ENCODE measurements around the gene HOXB7.

Gene HOXB7

DNA sequence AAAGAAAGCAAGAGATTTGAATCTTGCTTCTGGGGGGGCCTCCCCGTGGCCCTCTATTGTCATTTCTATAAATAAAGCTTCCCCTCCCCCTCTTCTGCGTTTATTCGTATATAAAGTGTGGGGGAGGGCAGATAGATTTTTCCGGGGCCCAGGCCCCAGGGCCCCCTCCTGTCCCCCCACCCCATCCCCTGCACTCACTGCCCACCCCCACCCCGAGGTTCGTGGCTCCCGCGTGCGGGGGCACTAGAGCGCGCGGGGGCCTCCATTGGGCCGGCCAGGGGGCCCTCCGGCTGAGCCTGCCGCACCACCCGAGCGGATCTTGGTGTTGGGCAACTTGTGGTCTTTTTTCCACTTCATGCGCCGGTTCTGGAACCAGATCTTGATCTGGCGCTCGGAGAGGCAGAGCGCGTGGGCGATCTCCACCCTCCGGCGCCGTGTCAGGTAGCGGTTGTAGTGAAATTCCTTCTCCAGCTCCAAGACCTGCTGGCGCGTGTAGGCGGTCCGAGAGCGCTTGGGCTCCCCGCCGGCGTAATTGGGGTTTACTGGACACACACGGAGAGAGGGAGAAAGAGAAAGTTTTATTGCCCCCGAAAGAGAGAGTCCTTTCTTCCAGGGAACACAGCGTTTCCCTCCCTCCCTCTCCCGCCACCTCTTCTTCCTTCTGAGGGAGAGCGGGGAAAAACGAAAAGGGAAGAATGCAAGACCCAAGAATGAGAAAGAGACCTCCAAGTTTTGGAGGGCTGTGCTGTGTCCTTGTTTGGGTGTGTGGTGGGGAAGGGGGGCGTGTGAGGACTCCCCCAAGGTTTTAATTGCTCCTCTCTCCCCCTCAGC, 34.1 kb downstream of the HOXB7 start:
- WGBS, 2 experiments, result 2 to 3% methylated on average over 34 to 38 of the region's 43 CpGs
- Histone ChIP-seq H3K4me1 (ENCODE audit: control insufficient read depth, insufficient read depth, low read length) (no peaks in the 10 kb centered on the region), H3K9me3 (ENCODE audit: control insufficient read depth, low read length) (no peaks in the 10 kb centered on the region), H3K4me3 (ENCODE audit: insufficient read depth, low read depth, low read length) (no peak overlapping the region), H3K36me3 (ENCODE audit: control insufficient read depth, insufficient read depth, low read length) (no peaks in the 10 kb centered on the region), H3K27me3 (ENCODE audit: control insufficient read depth, insufficient read depth, low read length, poor library complexity, severe bottlenecking) (peaks cover 100% of the 10 kb centered on the region), H3K27ac (ENCODE audit: insufficient read depth, low read depth, low read length, poor library complexity, severe bottlenecking) (no peak overlapping the region)

- Histone ChIP-seq H3K27ac (ENCODE audit: insufficient read depth, low read depth, low read length, poor library complexity, severe bottlenecking) (no peak overlapping the region), H3K4me3 (ENCODE audit: insufficient read depth, low read depth, low read length) (no peak overlapping the region), H3K9me3 (ENCODE audit: control insufficient read depth, low read length) (no peaks in the 10 kb centered on the region), H3K4me1 (ENCODE audit: control insufficient read depth, insufficient read depth, low read length) (no peaks in the 10 kb centered on the region), H3K27me3 (ENCODE audit: control insufficient read depth, insufficient read depth, low read length, poor library complexity, severe bottlenecking) (peaks cover 100% of the 10 kb centered on the region), H3K36me3 (ENCODE audit: control insufficient read depth, insufficient read depth, low read length) (no peaks in the 10 kb centered on the region)
- WGBS, 2 experiments, result 4% methylated on average over 20 to 22 of the region's 22 CpGs
Observed at GRCh38 chr17:48575673-48576478, 34.9 kb downstream of the HOXB7 start.

GRCh38 chr17:48575066-48575582, 35.7 kb downstream of the HOXB7 start:
- Histone ChIP-seq H3K9me3 (ENCODE audit: control insufficient read depth, low read length) (no peaks in the 10 kb centered on the region), H3K36me3 (ENCODE audit: control insufficient read depth, insufficient read depth, low read length) (no peaks in the 10 kb centered on the region), H3K4me3 (ENCODE audit: insufficient read depth, low read depth, low read length) (no peak overlapping the region), H3K27ac (ENCODE audit: insufficient read depth, low read depth, low read length, poor library complexity, severe bottlenecking) (no peak overlapping the region), H3K4me1 (ENCODE audit: control insufficient read depth, insufficient read depth, low read length) (peaks cover 5% of the 10 kb centered on the region), H3K27me3 (ENCODE audit: control insufficient read depth, insufficient read depth, low read length, poor library complexity, severe bottlenecking) (peaks cover 100% of the 10 kb centered on the region)
- WGBS, 2 experiments, result 24 to 30% methylated on average over 6 of the region's 7 CpGs

- Histone ChIP-seq H3K27me3 (ENCODE audit: control insufficient read depth, insufficient read depth, low read length, poor library complexity, severe bottlenecking) (peaks cover 100% of the 10 kb centered on the region), H3K27ac (ENCODE audit: insufficient read depth, low read depth, low read length, poor library complexity, severe bottlenecking) (no peak overlapping the region), H3K36me3 (ENCODE audit: control insufficient read depth, insufficient read depth, low read length) (no peaks in the 10 kb centered on the region), H3K4me1 (ENCODE audit: control insufficient read depth, insufficient read depth, low read length) (peaks cover 5% of the 10 kb centered on the region), H3K4me3 (ENCODE audit: insufficient read depth, low read depth, low read length) (no peak overlapping the region), H3K9me3 (ENCODE audit: control insufficient read depth, low read length) (no peaks in the 10 kb centered on the region)
- 17 to 19% methylated on average over 8 of the region's 8 CpGs for WGBS, 2 experiments
Observed at GRCh38 chr17:48574505-48575065, 36.2 kb downstream of the HOXB7 start.

DNA sequence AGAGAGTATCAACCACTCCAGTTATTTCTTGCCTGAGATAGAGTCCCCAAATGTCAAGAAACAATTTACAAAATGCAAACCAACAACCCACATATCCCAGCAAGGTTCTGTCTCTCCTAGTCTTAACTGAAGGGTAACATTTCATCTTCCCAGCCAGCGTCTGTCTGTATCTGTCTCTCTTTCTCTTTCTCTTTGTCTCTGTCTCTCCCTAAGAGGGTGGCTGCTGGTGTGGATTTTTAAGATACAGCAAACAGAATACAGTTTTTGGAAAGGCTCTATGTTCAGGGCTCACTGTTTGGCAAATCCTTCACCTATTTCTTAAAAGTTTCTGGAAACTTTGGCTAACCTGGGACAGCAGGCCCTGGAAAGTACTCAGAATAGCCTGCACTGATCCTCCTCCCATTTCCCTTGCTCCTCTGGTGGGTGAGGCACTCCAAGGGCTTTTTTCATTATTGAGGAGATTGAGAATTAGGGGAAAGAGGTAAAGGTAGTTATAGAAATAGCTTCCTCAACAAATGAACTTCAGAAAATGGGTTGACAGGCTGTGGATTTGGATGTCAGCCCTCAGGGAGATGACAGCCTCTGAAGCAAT, 38.9 kb downstream of the HOXB7 start:
- no peak overlapping the region for H3K4me3 ChIP-seq (ENCODE audit: insufficient read depth, low read depth, low read length)
- 0 to 6% methylated on average over 1 of the region's 1 CpG for WGBS, 2 experiments
- H3K27ac ChIP-seq (ENCODE audit: insufficient read depth, low read depth, low read length, poor library complexity, severe bottlenecking), result no peak overlapping the region

DNA sequence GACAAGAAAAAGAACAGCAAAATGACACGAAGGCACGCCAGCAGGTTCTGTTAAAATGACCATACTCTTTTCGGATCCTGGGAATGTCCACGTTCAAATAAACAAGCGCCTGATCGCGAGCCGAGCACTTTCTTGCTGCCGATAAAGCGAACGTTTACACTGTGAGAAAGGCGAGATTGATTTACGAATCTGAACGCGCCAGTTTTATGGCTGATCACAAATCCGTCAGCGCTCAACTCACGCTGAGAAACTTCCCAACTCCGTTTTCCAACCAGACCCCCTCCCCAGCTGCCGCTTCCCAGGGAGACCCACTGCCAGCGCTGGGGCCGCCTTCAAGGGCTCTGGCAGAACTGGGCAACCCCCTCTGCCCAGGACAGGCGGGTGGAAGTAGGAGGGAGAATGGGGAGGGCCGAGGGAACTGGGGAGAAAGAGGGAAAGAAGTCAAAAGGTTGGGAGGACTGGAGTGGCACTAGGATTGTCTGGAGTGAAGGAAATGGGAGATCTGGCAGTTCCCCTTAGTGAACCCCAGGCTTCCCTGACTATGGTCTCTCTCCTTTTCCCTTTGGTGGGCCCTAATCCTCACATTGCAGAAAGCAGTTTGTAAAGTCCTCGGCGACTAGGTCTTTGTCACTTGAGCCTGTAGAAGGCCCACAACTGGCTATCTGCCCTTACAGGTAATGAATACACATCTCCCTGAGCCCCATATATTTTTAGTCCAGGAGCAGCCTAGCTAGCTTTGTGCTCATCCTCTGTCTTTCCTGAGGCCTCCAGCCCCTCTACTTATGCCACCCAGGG, 39.6 kb downstream of the HOXB7 start:
- Histone ChIP-seq H3K4me3 (ENCODE audit: insufficient read depth, low read depth, low read length) (no peak overlapping the region), H3K4me1 (ENCODE audit: control insufficient read depth, insufficient read depth, low read length) (peaks cover 5% of the 10 kb centered on the region), H3K36me3 (ENCODE audit: control insufficient read depth, insufficient read depth, low read length) (no peaks in the 10 kb centered on the region), H3K27me3 (ENCODE audit: control insufficient read depth, insufficient read depth, low read length, poor library complexity, severe bottlenecking) (peaks cover 100% of the 10 kb centered on the region), H3K27ac (ENCODE audit: insufficient read depth, low read depth, low read length, poor library complexity, severe bottlenecking) (no peak overlapping the region), H3K9me3 (ENCODE audit: control insufficient read depth, low read length) (no peaks in the 10 kb centered on the region)
- 2% methylated on average over 26 of the region's 26 CpGs for WGBS, 2 experiments

More for the DNA sequence above, 38.9 kb downstream of the HOXB7 start:
- Histone ChIP-seq H3K27me3 (ENCODE audit: control insufficient read depth, insufficient read depth, low read length, poor library complexity, severe bottlenecking) (peaks cover 100% of the 10 kb centered on the region), H3K36me3 (ENCODE audit: control insufficient read depth, insufficient read depth, low read length) (no peaks in the 10 kb centered on the region), H3K4me1 (ENCODE audit: control insufficient read depth, insufficient read depth, low read length) (peaks cover 5% of the 10 kb centered on the region), H3K9me3 (ENCODE audit: control insufficient read depth, low read length) (no peaks in the 10 kb centered on the region)

DNA sequence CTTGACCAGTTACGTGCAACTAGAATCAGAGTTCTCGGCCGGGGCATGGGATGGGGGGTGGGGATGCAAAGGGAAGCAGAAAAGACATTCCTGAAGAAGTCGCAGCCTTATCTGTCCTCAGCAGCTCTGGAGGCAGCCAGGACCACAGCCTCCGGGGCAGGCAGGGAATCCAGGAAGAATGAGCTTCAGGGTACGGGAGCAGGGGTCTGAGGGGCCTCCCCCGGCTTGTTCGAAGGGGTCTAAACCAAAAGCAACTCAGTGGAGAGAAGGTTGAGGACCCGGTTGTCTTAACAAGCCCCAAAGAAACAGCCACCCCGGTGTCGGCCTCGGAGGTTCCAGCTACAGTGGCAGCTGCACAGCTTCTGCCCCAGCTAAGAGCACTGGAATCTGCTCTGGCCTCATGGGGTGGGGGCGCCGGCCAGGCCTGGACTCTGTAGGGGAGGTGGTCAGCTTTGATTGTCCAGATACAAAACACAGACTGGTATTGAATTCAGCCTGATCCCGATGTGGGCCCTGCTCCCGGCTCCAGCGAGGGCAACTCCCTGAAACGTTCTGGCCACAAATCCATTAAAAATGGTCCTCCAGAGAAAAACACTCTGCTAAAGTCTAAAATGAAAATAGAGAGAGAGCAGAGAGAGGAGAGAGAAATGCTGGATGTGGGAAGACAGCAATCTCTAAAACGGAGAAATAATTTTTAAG, 40.3 kb downstream of the HOXB7 start:
- H3K27me3 ChIP-seq (ENCODE audit: control insufficient read depth, insufficient read depth, low read length, poor library complexity, severe bottlenecking), result peaks cover 100% of the 10 kb centered on the region
- H3K36me3 ChIP-seq (ENCODE audit: control insufficient read depth, insufficient read depth, low read length), result no peaks in the 10 kb centered on the region
- H3K27ac ChIP-seq (ENCODE audit: insufficient read depth, low read depth, low read length, poor library complexity, severe bottlenecking), result no peak overlapping the region
- no peak overlapping the region for H3K4me3 ChIP-seq (ENCODE audit: insufficient read depth, low read depth, low read length)
- 2 to 3% methylated on average over 19 of the region's 19 CpGs for WGBS, 2 experiments
- peaks cover 5% of the 10 kb centered on the region for H3K4me1 ChIP-seq (ENCODE audit: control insufficient read depth, insufficient read depth, low read length)
- no peaks in the 10 kb centered on the region for H3K9me3 ChIP-seq (ENCODE audit: control insufficient read depth, low read length)

DNA sequence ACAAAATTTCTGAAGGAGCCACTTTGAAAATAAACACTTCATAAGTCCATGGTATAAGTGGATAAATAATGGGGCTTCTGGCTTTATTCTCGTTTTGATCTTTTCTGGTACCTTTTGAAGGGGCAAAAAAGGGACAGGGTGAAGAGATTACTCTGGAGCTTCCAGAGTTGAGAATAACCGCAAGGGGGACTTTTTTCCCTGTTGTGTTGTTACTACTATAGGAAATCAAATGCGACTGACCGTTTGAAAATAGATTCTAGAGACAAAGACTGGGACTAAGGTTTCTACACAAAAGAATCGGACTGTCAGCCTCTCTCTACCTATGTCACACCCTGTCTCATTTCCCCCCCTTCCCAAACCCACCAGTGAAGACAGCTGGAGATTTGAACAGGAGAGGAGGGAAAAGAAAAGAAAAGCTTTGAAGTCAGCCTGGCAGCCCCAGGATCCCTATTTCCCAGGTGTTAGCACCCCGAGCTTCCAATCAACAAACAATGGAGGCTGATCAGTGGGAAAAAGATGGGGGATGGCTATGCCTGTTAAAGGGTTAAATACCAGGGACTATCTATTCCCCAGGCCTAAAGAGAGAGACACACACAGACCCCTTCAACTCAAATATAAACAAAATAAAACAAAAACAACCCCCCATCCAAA, 41.0 kb downstream of the HOXB7 start:
- Histone ChIP-seq H3K27me3 (ENCODE audit: control insufficient read depth, insufficient read depth, low read length, poor library complexity, severe bottlenecking) (peaks cover 100% of the 10 kb centered on the region), H3K4me3 (ENCODE audit: insufficient read depth, low read depth, low read length) (no peak overlapping the region), H3K9me3 (ENCODE audit: control insufficient read depth, low read length) (no peaks in the 10 kb centered on the region), H3K4me1 (ENCODE audit: control insufficient read depth, insufficient read depth, low read length) (peaks cover 5% of the 10 kb centered on the region), H3K36me3 (ENCODE audit: control insufficient read depth, insufficient read depth, low read length) (no peaks in the 10 kb centered on the region), H3K27ac (ENCODE audit: insufficient read depth, low read depth, low read length, poor library complexity, severe bottlenecking) (no peak overlapping the region)
- WGBS, 2 experiments, result 4 to 6% methylated on average over 6 of the region's 6 CpGs

GRCh38 chr17:48569240-48569582, 41.6 kb downstream of the HOXB7 start:
- peaks cover 9% of the 10 kb centered on the region for H3K4me1 ChIP-seq (ENCODE audit: control insufficient read depth, insufficient read depth, low read length)
- H3K27ac ChIP-seq (ENCODE audit: insufficient read depth, low read depth, low read length, poor library complexity, severe bottlenecking), result no peak overlapping the region
- 1 to 5% methylated on average over 1 to 3 of the region's 3 CpGs for WGBS, 2 experiments
- H3K9me3 ChIP-seq (ENCODE audit: control insufficient read depth, low read length), result no peaks in the 10 kb centered on the region
- H3K4me3 ChIP-seq (ENCODE audit: insufficient read depth, low read depth, low read length), result no peak overlapping the region
- H3K27me3 ChIP-seq (ENCODE audit: control insufficient read depth, insufficient read depth, low read length, poor library complexity, severe bottlenecking), result peaks cover 100% of the 10 kb centered on the region
- H3K36me3 ChIP-seq (ENCODE audit: control insufficient read depth, insufficient read depth, low read length), result no peaks in the 10 kb centered on the region

All from ectodermal cell (in vitro differentiated cells).